ENCODE results near the gene RALGPS1.

The RALGPS1 gene

DNA sequence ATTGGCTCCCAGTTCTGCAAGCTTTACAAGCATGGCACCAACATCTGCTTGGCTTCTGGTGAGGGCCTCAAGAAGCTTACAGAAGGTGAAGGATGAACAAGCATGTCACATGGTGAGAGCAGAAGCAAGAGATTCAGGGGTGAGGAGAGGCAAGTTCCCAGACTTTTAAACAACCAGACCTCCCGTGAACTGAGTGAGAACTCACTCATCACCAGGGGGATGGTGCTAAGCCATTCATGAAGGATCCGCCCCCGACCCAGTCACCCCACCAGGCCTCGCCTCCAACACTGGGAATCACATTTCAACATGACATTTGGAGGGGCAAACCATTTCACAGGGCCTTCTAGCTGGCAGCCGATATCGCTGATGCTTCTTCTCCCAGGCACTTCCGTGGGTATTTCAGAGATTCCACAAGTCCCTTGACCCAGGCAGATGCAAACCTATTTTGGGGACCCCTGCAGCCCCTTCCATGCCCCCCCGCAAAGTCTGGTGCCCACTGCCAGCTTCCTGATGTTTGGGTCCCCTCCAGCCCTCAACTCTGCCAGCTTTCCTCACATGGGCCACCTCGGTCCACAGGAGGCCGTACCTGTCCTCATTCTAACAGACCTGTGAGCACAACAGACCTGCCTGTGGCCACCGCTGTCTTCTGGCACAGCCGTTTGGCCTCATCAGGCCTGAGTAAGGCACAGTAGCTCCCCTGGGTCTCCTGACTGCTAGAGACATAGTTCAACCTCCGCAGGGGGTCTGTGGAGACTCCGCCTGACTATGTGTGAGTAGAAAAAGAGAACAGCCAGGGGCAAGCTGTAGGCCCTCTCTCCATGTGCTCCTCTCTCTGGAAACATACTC is 268.5 kb downstream of the RALGPS1 start:
- no peak overlapping the region for H3K4me3 ChIP-seq (ENCODE audit: low read length)
- H3K27me3 ChIP-seq (ENCODE audit: control insufficient read depth, insufficient read depth, low read length) = no peaks in the 10 kb centered on the region
- no peak overlapping the region for H3K27ac ChIP-seq (ENCODE audit: low read length)
- peaks cover 5% of the 10 kb centered on the region for H3K4me1 ChIP-seq (ENCODE audit: control insufficient read depth, low read depth, low read length)
- H3K36me3 ChIP-seq (ENCODE audit: control insufficient read depth, low read depth, low read length) = no peaks in the 10 kb centered on the region
- H3K9ac ChIP-seq (ENCODE audit: low read length) = no peak overlapping the region
- no peaks in the 10 kb centered on the region for H3K9me3 ChIP-seq (ENCODE audit: control insufficient read depth, low read depth, low read length)

DNA sequence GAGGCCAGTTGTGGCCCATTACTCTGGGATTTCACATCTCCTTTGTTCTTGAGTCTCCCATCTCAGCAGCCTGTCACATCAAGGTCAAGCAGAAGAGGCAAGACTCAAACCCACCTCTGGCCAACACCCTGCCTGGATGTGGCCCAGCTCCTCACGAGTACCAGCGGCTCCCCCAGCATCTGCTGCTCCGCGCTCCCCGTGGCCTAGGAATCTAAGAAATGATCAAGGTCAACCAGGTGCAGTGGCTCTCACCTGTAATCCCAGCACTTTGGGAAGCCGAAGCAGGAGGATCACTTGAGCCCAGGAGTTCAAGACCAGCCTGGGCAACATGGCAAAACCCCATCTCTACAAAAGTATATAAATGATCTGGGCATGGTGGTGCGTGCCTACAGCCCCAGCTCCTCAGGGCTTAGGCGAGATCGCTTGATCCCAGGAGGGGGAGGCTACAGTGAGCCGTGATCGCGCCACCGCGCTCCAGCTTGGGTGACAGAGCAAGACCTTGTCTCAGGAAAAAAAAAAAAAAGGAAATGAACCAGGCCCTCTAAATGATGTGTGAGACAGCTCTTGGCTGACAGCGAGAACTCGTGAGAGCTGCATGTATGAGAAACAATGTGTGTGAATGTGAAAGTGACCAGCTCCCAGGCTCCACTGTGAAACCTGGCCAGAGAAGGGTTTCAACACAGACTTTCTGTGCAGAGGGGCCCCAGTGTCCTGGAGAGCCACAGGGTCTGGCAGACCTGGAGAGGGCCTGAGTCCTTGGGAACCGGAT is 269.4 kb downstream of the RALGPS1 start:
- Histone ChIP-seq H3K9me3 (ENCODE audit: control insufficient read depth, low read depth, low read length) (no peaks in the 10 kb centered on the region), H3K4me3 (ENCODE audit: low read length) (no peak overlapping the region), H3K27ac (ENCODE audit: low read length) (no peak overlapping the region), H3K4me1 (ENCODE audit: control insufficient read depth, low read depth, low read length) (peaks cover 5% of the 10 kb centered on the region), H3K36me3 (ENCODE audit: control insufficient read depth, low read depth, low read length) (no peaks in the 10 kb centered on the region), H3K27me3 (ENCODE audit: control insufficient read depth, insufficient read depth, low read length) (no peaks in the 10 kb centered on the region), H3K9ac (ENCODE audit: low read length) (no peak overlapping the region)

- no peak overlapping the region for H3K27ac ChIP-seq (ENCODE audit: low read length)
- H3K36me3 ChIP-seq (ENCODE audit: control insufficient read depth, low read depth, low read length) = no peaks in the 10 kb centered on the region
- no peaks in the 10 kb centered on the region for H3K9me3 ChIP-seq (ENCODE audit: control insufficient read depth, low read depth, low read length)
- H3K4me3 ChIP-seq (ENCODE audit: low read length) = no peak overlapping the region
- no peak overlapping the region for H3K9ac ChIP-seq (ENCODE audit: low read length)
- H3K4me1 ChIP-seq (ENCODE audit: control insufficient read depth, low read depth, low read length) = peaks cover 5% of the 10 kb centered on the region
- no peaks in the 10 kb centered on the region for H3K27me3 ChIP-seq (ENCODE audit: control insufficient read depth, insufficient read depth, low read length)
These were observed 270.1 kb downstream of the RALGPS1 start for GRCh38 chr9:127184641-127185040.

DNA sequence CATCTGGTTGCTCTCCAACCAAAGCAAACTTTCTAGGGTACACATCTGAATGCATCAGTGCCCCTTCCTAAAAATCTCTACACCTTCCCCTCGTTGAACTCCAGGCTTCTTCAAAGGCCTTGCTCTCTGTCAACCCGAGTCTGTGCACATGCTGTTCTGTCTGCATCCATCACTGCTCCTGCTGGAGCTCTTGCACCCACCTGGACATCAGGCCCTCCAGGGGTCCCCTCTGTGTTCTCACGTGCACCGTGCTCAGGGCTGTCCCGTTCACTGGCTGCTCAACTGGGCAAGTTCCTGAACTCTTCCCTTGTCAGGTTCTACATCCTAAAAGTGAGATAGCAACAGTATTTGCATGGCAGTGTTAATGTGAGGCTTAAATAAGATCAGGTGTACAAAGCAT is 270.6 kb downstream of the RALGPS1 start:
- Histone ChIP-seq H3K9ac (ENCODE audit: low read length) (no peak overlapping the region), H3K9me3 (ENCODE audit: control insufficient read depth, low read depth, low read length) (no peaks in the 10 kb centered on the region)

GRCh38 chr9:127185931-127186781 is 271.6 kb downstream of the RALGPS1 start:
- no peaks in the 10 kb centered on the region for H3K9me3 ChIP-seq (ENCODE audit: control insufficient read depth, low read depth, low read length)
- no peaks in the 10 kb centered on the region for H3K27me3 ChIP-seq (ENCODE audit: control insufficient read depth, insufficient read depth, low read length)
- no peak overlapping the region for H3K27ac ChIP-seq (ENCODE audit: low read length)
- no peak overlapping the region for H3K4me3 ChIP-seq (ENCODE audit: low read length)
- H3K4me1 ChIP-seq (ENCODE audit: control insufficient read depth, low read depth, low read length) = peaks cover 5% of the 10 kb centered on the region
- no peaks in the 10 kb centered on the region for H3K36me3 ChIP-seq (ENCODE audit: control insufficient read depth, low read depth, low read length)
- no peak overlapping the region for H3K9ac ChIP-seq (ENCODE audit: low read length)

More for the DNA sequence above, 270.6 kb downstream of the RALGPS1 start:
- Histone ChIP-seq H3K27ac (ENCODE audit: low read length) (no peak overlapping the region), H3K27me3 (ENCODE audit: control insufficient read depth, insufficient read depth, low read length) (no peaks in the 10 kb centered on the region), H3K4me3 (ENCODE audit: low read length) (no peak overlapping the region), H3K36me3 (ENCODE audit: control insufficient read depth, low read depth, low read length) (no peaks in the 10 kb centered on the region), H3K4me1 (ENCODE audit: control insufficient read depth, low read depth, low read length) (peaks cover 5% of the 10 kb centered on the region)

- H3K9ac ChIP-seq (ENCODE audit: low read length) = no peak overlapping the region
- no peaks in the 10 kb centered on the region for H3K9me3 ChIP-seq (ENCODE audit: control insufficient read depth, low read depth, low read length)
- H3K27me3 ChIP-seq (ENCODE audit: control insufficient read depth, insufficient read depth, low read length) = no peaks in the 10 kb centered on the region
- H3K36me3 ChIP-seq (ENCODE audit: control insufficient read depth, low read depth, low read length) = no peaks in the 10 kb centered on the region
- no peak overlapping the region for H3K27ac ChIP-seq (ENCODE audit: low read length)
- H3K4me3 ChIP-seq (ENCODE audit: low read length) = no peak overlapping the region
- H3K4me1 ChIP-seq (ENCODE audit: control insufficient read depth, low read depth, low read length) = peaks cover 5% of the 10 kb centered on the region
These were observed 272.2 kb downstream of the RALGPS1 start for GRCh38 chr9:127186806-127187205.

DNA sequence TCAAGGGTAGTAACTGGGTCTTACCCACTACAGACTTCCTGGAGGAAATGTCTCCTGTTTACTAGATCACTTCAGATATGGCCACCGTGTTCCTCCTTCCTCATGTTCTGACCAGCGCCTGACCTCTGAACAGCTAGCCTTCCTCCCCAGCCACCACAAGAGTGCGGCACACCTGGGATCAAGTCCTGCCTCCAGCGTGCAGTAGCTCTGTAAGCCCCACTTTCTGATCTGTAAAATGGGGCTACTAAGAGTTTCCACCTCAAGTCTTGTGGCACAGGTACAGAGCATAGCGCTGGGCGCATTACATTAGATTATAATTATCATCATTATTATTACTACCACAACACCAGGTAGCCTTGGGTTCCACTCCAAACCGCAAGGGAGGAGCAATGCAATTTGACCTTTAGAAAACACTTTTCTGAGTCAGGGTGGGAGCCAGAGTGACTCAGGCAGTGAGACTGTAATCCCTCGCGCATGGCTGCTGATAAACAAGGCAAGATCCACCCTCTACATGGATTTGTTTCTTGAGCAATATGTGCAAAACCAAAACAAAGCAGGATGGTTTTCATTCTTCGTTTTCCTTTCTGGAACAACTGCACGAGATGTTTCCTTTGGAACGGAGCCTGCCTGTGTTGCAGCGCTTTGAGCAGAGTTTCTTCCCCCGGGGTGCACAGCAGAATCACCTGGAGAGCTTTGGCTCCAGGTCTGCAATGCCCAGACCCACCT is 272.8 kb downstream of the RALGPS1 start:
- H3K4me3 ChIP-seq (ENCODE audit: low read length) = no peak overlapping the region
- H3K9me3 ChIP-seq (ENCODE audit: control insufficient read depth, low read depth, low read length) = no peaks in the 10 kb centered on the region
- H3K36me3 ChIP-seq (ENCODE audit: control insufficient read depth, low read depth, low read length) = no peaks in the 10 kb centered on the region
- peaks cover 5% of the 10 kb centered on the region for H3K4me1 ChIP-seq (ENCODE audit: control insufficient read depth, low read depth, low read length)
- H3K9ac ChIP-seq (ENCODE audit: low read length) = no peak overlapping the region
- H3K27ac ChIP-seq (ENCODE audit: low read length) = no peak overlapping the region
- H3K27me3 ChIP-seq (ENCODE audit: control insufficient read depth, insufficient read depth, low read length) = no peaks in the 10 kb centered on the region

GRCh38 chr9:127188396-127188795 is 273.8 kb downstream of the RALGPS1 start:
- Histone ChIP-seq H3K9me3 (ENCODE audit: control insufficient read depth, low read depth, low read length) (no peaks in the 10 kb centered on the region), H3K27me3 (ENCODE audit: control insufficient read depth, insufficient read depth, low read length) (no peaks in the 10 kb centered on the region), H3K4me1 (ENCODE audit: control insufficient read depth, low read depth, low read length) (peaks cover 2% of the 10 kb centered on the region), H3K27ac (ENCODE audit: low read length) (no peak overlapping the region), H3K4me3 (ENCODE audit: low read length) (no peak overlapping the region), H3K9ac (ENCODE audit: low read length) (no peak overlapping the region), H3K36me3 (ENCODE audit: control insufficient read depth, low read depth, low read length) (no peaks in the 10 kb centered on the region)

DNA sequence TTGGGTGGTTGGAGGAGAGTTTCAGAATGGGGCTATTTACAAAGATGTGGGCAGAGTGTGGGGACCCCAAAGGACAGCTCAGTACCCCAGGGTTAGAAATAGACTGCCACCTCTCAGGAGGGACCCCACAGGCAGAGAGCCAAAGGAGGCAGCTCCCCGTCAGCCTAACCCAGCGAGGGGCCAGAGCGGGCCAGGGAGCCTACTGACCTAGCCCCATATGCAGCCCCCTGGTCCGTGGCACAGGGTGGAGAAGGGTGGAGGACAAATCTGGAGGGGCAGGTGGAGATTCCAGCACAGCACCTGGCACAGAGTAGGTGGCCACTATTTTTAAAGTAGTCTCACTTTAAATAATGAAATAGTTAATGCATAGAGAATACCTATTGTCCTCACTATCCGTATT is 275.0 kb downstream of the RALGPS1 start:
- Histone ChIP-seq H3K4me3 (ENCODE audit: low read length) (no peak overlapping the region), H3K9ac (ENCODE audit: low read length) (no peak overlapping the region), H3K27ac (ENCODE audit: low read length) (no peak overlapping the region), H3K27me3 (ENCODE audit: control insufficient read depth, insufficient read depth, low read length) (no peaks in the 10 kb centered on the region), H3K36me3 (ENCODE audit: control insufficient read depth, low read depth, low read length) (no peaks in the 10 kb centered on the region), H3K4me1 (ENCODE audit: control insufficient read depth, low read depth, low read length) (no peaks in the 10 kb centered on the region), H3K9me3 (ENCODE audit: control insufficient read depth, low read depth, low read length) (no peaks in the 10 kb centered on the region)

- H3K9ac ChIP-seq (ENCODE audit: low read length) = no peak overlapping the region
- H3K9me3 ChIP-seq (ENCODE audit: control insufficient read depth, low read depth, low read length) = no peaks in the 10 kb centered on the region
- H3K27ac ChIP-seq (ENCODE audit: low read length) = no peak overlapping the region
- H3K4me3 ChIP-seq (ENCODE audit: low read length) = no peak overlapping the region
- no peaks in the 10 kb centered on the region for H3K36me3 ChIP-seq (ENCODE audit: control insufficient read depth, low read depth, low read length)
- H3K4me1 ChIP-seq (ENCODE audit: control insufficient read depth, low read depth, low read length) = no peaks in the 10 kb centered on the region
- H3K27me3 ChIP-seq (ENCODE audit: control insufficient read depth, insufficient read depth, low read length) = no peaks in the 10 kb centered on the region
These were observed 278.2 kb downstream of the RALGPS1 start for GRCh38 chr9:127192744-127193143.

- Histone ChIP-seq H3K27me3 (ENCODE audit: control insufficient read depth, insufficient read depth, low read length) (no peaks in the 10 kb centered on the region), H3K27ac (ENCODE audit: low read length) (no peak overlapping the region), H3K4me3 (ENCODE audit: low read length) (no peak overlapping the region), H3K36me3 (ENCODE audit: control insufficient read depth, low read depth, low read length) (no peaks in the 10 kb centered on the region), H3K4me1 (ENCODE audit: control insufficient read depth, low read depth, low read length) (no peaks in the 10 kb centered on the region), H3K9me3 (ENCODE audit: control insufficient read depth, low read depth, low read length) (no peaks in the 10 kb centered on the region), H3K9ac (ENCODE audit: low read length) (no peak overlapping the region)
These were observed 278.9 kb downstream of the RALGPS1 start for GRCh38 chr9:127193483-127193882.

All from iPS-18a (cell line).